HepG2 (cell line): ENCODE data around the gene LRRC25. TPM values are rescaled to one million over a fixed set of nuclear protein-coding genes. Genes with fewer than 3 reads are reported as not detected.
A peak's percentile ranks its signal among the peaks of the same experiment; 100 is the strongest.

Source experiments
- ELF1 ChIP-seq: sonication (generic); formaldehyde crosslinking; IDR thresholded peaks from 2 replicates; pipeline ENCODE4 v1.4.0; 2020; ENCODE audit warnings: missing genetic modification reagents
- FOXA1 ChIP-seq, 2 experiments: fragments of 450-650 bp in 1 of 2; sonication (generic) in 1 of 2; formaldehyde crosslinking in 1 of 2; IDR thresholded peaks; 2 replicates each; pipeline versions ENCODE4 v1.4.0 to v1.6.1; 2016 to 2020; ENCODE audit warnings: missing genetic modification reagents in 1 of 2
- FOXJ3 ChIP-seq: sonication (generic); formaldehyde crosslinking; IDR thresholded peaks from 2 replicates; pipeline ENCODE4 v1.4.0; 2020; ENCODE audit warnings: missing genetic modification reagents, mild to moderate bottlenecking, borderline replicate concordance
- FOXK2 ChIP-seq: fragments of 450-650 bp; IDR thresholded peaks from 2 replicates; pipeline ENCODE4 v1.6.1; 2016
- GPN1 ChIP-seq: sonication (generic); formaldehyde crosslinking; IDR thresholded peaks from 2 replicates; pipeline ENCODE4 v1.5.1; 2020; ENCODE audit warnings: missing genetic modification reagents, borderline replicate concordance
- HES4 ChIP-seq: sonication (generic); formaldehyde crosslinking; IDR thresholded peaks from 2 replicates; pipeline ENCODE4 v1.9.0; 2021; ENCODE audit warnings: mild to moderate bottlenecking, missing genetic modification reagents, borderline replicate concordance
- HNRNPK ChIP-seq: fragments of 200-400 bp; formaldehyde crosslinking; IDR thresholded peaks from 2 replicates; pipeline ENCODE4 v1.6.1; 2018; ENCODE audit warnings: low read length, low read depth, moderate library complexity, mild to moderate bottlenecking; ENCODE audit not compliant: poor library complexity, severe bottlenecking
- PLRG1 ChIP-seq: fragments of 450-650 bp; conservative IDR thresholded peaks from 2 replicates; pipeline ENCODE4 v1.6.1; 2016
- POGK ChIP-seq: sonication (generic); formaldehyde crosslinking; conservative IDR thresholded peaks from 2 replicates; pipeline ENCODE4 v1.8.0; 2022; ENCODE audit warnings: mild to moderate bottlenecking, moderate library complexity, missing genetic modification reagents
- RXRA ChIP-seq: sonication (generic); formaldehyde crosslinking; IDR thresholded peaks from 2 replicates; pipeline ENCODE4 v1.5.1; 2020; ENCODE audit warnings: missing genetic modification reagents
- SALL1 ChIP-seq: sonication (generic); formaldehyde crosslinking; IDR thresholded peaks from 2 replicates; pipeline ENCODE4 v1.8.0; 2022; ENCODE audit warnings: mild to moderate bottlenecking, missing genetic modification reagents
- SIN3A ChIP-seq: IDR thresholded peaks from 2 replicates; pipeline ENCODE4 v1.6.1; 2011; ENCODE audit warnings: low read depth, mild to moderate bottlenecking, control low read depth, low read length, borderline replicate concordance
- TAF1 ChIP-seq: sonication (generic); formaldehyde crosslinking; IDR thresholded peaks from 2 replicates; pipeline ENCODE4 v1.4.0; 2020; ENCODE audit warnings: missing genetic modification reagents
- ZBTB10 ChIP-seq: sonication (generic); formaldehyde crosslinking; IDR thresholded peaks from 2 replicates; pipeline ENCODE4 v1.4.0; 2020; ENCODE audit warnings: missing genetic modification reagents, borderline replicate concordance
- ZIK1 ChIP-seq: sonication (generic); formaldehyde crosslinking; IDR thresholded peaks from 2 replicates; pipeline ENCODE4 v1.5.0; 2020; ENCODE audit warnings: mild to moderate bottlenecking, low read depth, missing genetic modification reagents, borderline replicate concordance
- ZNF136 ChIP-seq: sonication (generic); formaldehyde crosslinking; IDR thresholded peaks from 2 replicates; pipeline ENCODE4 v1.8.1; 2022; ENCODE audit warnings: low read depth, mild to moderate bottlenecking, moderate library complexity, missing genetic modification reagents
- ZNF276 ChIP-seq: sonication (generic); formaldehyde crosslinking; IDR thresholded peaks from 2 replicates; pipeline ENCODE4 v1.4.0; 2020; ENCODE audit warnings: mild to moderate bottlenecking, low read depth, missing genetic modification reagents
- ZNF350 ChIP-seq: sonication (generic); formaldehyde crosslinking; IDR thresholded peaks from 2 replicates; pipeline ENCODE4 v1.4.0; 2020; ENCODE audit warnings: mild to moderate bottlenecking, low read depth, missing genetic modification reagents, borderline replicate concordance
- ZNF773 ChIP-seq: sonication (generic); formaldehyde crosslinking; IDR thresholded peaks from 2 replicates; pipeline ENCODE4 v1.4.0; 2020; ENCODE audit warnings: missing genetic modification reagents, borderline replicate concordance
- ZNF883 ChIP-seq: sonication (generic); formaldehyde crosslinking; IDR thresholded peaks from 2 replicates; pipeline ENCODE4 v1.5.1; 2020; ENCODE audit warnings: mild to moderate bottlenecking, missing genetic modification reagents; ENCODE audit errors: not compliant biosample characterization
- ZSCAN25 ChIP-seq: sonication (generic); formaldehyde crosslinking; IDR thresholded peaks from 2 replicates; pipeline ENCODE4 v1.8.0; 2022; ENCODE audit warnings: mild to moderate bottlenecking, missing genetic modification reagents
- polyA plus RNA-seq, 8 experiments: library from polyadenylated mRNA; depleted of rRNA in 3 of 8; stranded (reverse) in 7 of 8; unstranded in 1 of 8; fragments of >200 nt; fragmentation: Illumina TruSeq in 4 of 8; extraction: Trizol in 4 of 8; gene quantifications; 2 replicates each; pipeline versions ENCODE4 v1.2.1 to v1.2.3, GENCODE V29; 2011 to 2016; ENCODE audit warnings: low read depth in 4 of 8, missing spikeins in 1 of 8, mixed read lengths in 1 of 8; ENCODE audit not compliant: insufficient read depth in 1 of 8
- total RNA-seq, 5 experiments: library from RNA; depleted of rRNA; stranded (reverse); fragments of >200 nt; fragmentation: Illumina TruSeq; extraction: Trizol; gene quantifications; 2 replicates each; pipeline ENCODE4 v1.2.3, GENCODE V29; 2016; ENCODE audit warnings: low read depth in 1 of 5

LRRC25 gene
- total and polyA plus RNA-seq, 2 of the 13 experiments (the other 11 are each of a cell fraction or from before 2014, with no cell fraction given): 0.13 to 0.53 TPM

- TF ChIP-seq POGK (CRISPR knock-in tag) (peak; percentile 35; the same call in 1 of the 2 replicates), ZNF773 (peak; percentile 48; the same call in 1 of the 2 replicates), ZNF276 (CRISPR knock-in tag) (0 out of 2 replicates have a peak, but pooled peaks have one; percentile 48), HNRNPK (peak; percentile 52), ZNF350 (CRISPR knock-in tag) (0 out of 2 replicates have a peak, but pooled peaks have one; percentile 3), RXRA (peak; percentile 52; the same call in 1 of the 2 replicates), ZBTB10 (CRISPR knock-in tag) (no peak), SIN3A (peak; percentile 25; the same call in 1 of the 2 replicates), FOXJ3 (CRISPR knock-in tag) (no peak), ZIK1 (CRISPR knock-in tag) (0 out of 2 replicates have a peak, but pooled peaks have one; percentile 32), TAF1 (CRISPR knock-in tag) (peak; percentile 44; the same call in 1 of the 2 replicates), ZNF136 (CRISPR knock-in tag) (0 out of 2 replicates have a peak, but pooled peaks have one; percentile 15), ELF1 (CRISPR knock-in tag) (no peak), PLRG1 (no peak), ZSCAN25 (no peak), ZNF883 (CRISPR knock-in tag) (peak; percentile 63), HES4 (CRISPR knock-in tag) (peak; percentile 73; the same call in 1 of the 2 replicates), GPN1 (peak; percentile 87; the same call in 1 of the 2 replicates), FOXA1 (IDR thresholded peaks at IDR 0.05) (no peak), FOXA1 (CRISPR knock-in tag; IDR thresholded peaks at IDR 0.05) (0 out of 2 replicates have a peak, but pooled peaks have one; percentile 8), SALL1 (CRISPR knock-in tag) (0 out of 2 replicates have a peak, but pooled peaks have one; percentile 8), FOXK2 (no peak)
Observed at GRCh38 chr19:18437491-18438330, 40.3 kb upstream of the LRRC25 start, which contains the start of gene ISYNA1 (continued).
